CD4-positive, alpha-beta T cell treated with Interleukin-15 for 4 hours (primary cell): ENCODE results near the gene SLC25A4.
"Not testable (repeated sequence)": the region's sequence is repeated elsewhere in the genome, so short reads cannot be mapped to it uniquely, and the experiment has no call there.

Experiments used
- DNase-seq: peaks from one replicate; pipeline ENCODE4 v3.0.0-alpha.2; 2020; ENCODE audit warnings: low spot score

SLC25A4 gene

DNA sequence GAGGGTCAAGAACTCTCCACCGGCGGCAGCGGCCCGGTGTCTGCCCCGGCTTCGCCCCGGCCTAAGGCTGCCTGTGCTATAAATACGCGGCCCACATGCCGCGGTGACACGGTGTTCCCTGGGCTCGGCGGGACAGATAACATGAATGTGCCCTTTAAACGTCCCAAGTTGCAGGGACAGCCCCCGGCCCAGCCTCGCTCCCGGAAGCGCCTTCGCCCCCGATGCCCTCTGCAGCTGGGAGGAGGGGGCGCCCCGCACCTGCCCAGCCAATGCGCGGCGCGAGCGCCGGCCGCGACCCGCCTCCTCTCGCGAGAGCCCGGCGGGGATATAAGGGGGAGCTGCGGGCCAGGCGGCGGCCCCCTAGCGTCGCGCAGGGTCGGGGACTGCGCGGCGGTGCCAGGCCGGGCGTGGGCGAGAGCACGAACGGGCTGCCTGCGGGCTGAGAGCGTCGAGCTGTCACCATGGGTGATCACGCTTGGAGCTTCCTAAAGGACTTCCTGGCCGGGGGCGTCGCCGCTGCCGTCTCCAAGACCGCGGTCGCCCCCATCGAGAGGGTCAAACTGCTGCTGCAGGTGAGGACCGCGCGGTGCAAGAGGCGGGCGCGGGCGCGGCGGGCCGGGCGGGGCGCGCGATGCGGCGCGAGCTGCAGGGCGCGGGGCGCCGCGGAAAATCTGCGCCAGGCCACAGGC lies at the start of gene SLC25A4:
Gene SLC25A4 (plus strand): TSS at position 355 of the 689 bp plus-strand sequence. CDS start 107 bp downstream, at position 462.
- peak; percentile 88 for DNase-seq

DNA sequence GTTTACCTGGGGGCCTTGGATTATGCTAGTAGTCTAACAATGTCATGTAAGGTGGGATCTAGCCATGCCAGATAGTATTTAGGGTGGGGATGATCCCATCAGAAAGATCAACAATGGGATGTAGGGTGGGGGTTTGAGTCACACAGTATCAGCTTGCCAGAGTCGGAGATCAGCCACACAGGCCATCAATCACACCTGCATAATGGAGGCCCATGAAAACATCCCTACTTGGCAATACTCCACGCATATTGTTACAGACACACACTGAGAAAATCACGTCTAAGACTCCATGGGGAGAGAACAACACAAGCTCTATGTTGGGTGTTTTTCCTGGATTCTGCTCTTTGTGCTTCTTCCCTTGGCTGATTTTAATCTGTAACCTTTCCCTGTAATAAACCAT lies 49.5 kb upstream of the SLC25A4 start:
- DNase-seq = no peak

DNA sequence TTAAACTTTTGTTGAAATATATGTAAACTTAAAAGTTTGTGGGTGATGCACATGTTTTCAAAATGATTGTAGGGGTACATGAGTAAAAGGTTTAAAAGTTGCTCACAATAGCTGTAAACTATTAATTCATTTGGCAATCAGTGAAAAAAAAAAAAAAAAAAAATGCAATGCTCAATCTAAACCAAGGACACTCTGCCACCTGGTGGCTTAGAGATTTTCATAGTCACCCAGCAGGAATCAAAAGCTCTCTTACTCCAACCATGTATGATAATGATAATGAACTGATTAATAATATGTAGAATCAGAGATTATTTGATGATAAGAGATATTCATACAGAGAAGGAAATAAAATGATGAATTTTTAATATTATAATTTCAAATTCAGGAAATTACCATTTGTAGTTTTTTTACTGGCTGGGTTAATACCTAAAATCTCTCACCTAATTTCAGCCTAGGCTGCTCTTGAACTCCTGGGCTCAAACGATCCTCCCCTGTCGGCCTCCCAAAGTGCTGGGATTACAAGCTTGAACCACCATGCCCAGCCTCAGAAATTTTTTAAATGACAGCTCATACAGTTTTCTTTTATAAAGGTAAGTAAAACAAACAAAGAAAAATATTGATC lies 46.9 kb upstream of the SLC25A4 start:
- peak; percentile 7 for DNase-seq

DNA sequence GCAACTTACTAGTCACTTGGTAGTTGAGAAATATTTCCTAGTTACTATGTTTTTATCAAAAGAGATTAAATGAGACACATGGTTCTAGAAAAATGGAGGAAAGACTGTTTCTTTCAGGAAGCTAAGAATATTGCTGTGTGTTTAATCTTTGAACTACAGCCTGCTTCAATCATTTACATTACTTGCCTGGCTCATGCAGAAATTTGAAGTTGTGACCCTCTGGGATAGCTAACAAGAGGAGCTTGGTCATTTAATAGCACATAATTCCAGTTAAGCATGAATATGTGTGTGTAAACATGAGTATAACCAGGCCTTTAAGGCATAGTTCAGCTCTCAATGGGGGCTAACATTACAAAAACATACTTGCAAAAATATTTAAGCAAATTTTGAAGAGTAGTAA lies 44.6 kb upstream of the SLC25A4 start:
- no peak for DNase-seq

DNA sequence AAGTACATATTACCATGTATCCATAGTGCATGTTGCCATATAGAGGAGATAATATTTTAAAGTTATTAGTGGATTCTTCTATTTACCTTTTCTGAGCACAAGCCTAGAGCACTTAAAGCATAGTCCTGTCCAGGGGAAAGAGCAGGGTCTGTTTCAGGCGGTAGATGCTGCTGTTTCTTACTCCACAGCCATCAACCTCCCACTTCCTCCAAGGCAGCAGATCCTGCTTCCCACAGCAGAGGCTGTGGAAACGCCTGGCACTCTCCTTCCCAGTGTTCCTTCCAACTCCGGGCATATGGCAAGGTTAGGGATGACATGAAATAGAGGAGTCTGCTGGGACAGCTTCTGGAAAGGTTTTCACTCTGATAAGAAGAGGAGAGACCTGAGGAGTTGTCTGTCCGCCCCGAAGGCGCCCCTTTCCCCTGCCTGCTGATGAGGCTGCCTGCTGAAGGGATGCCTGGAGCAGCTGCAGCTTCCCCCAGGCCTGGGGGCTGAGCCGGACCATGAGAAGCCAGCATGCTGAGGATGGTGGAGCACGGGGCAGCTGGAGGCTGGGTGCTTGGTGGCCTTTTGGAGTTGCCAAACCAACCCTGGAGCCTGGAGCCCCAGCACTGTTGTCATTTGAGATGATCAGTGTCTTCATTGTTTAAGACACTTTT lies 43.9 kb upstream of the SLC25A4 start:
- no peak for DNase-seq

DNA sequence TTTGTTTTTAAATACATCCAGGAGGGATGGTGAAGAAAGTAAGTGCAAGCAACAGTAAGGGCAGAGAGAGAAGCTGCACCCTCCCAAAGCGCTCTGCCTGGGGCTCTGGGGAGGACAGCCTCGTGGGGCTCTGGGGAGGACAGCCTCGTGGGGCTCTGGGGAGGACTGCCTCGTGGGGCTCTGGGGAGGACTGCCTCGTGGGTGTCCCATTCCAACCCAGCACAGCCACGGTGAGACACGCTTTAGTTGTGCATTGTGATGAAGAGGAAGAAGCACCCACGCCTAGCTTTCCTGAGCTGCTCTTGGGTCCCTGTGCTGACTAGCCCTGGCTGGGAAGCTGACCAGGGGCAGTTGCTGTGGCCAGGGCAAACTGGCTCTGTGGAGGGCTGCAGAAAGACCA lies 43.1 kb upstream of the SLC25A4 start:
- no peak for DNase-seq

DNA sequence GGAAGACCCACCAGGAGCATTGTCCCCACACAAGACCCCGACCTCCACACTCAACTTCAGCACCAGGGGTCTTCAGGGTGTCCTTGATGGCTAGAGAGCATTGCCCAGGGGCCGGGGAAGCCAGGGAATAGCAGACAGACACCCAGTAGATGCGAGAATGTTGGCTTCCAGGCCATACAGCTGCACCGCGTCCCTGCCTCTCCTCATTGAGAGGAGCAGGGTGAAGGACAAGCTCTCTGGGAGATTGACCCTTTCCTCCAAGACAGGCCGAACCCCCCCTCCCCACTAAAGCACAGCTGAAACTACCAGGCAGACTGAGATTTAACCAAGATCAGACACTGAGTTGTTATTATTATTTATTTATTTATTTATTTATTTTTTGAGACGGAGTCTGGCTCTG lies 42.6 kb upstream of the SLC25A4 start:
- no peak for DNase-seq

DNA sequence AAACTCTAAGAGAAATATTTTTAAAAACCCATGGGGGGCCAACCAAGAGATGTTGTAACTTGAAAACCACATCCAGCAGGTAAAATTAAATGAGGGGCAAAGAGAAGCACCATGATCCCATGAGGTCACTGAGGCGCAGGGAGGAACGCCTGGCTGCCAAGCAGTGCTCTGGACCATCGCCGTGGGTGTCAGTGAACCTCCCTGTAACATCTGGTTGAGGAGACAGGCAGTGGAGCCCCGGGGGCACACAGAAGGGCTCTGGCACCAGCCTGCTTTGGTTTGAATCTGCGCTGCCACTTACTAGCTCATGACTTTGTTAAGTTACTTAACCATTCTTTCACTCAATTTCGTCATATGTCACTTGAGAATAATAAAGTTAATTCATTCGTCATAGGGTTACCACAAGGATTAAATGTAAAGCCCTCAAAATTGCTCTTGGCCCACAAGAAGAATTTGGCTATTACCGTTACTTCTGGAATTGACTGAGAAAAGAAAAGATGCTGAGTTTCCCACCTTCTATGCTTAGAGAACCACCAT lies 41.6 kb upstream of the SLC25A4 start:
- DNase-seq = no peak

DNA sequence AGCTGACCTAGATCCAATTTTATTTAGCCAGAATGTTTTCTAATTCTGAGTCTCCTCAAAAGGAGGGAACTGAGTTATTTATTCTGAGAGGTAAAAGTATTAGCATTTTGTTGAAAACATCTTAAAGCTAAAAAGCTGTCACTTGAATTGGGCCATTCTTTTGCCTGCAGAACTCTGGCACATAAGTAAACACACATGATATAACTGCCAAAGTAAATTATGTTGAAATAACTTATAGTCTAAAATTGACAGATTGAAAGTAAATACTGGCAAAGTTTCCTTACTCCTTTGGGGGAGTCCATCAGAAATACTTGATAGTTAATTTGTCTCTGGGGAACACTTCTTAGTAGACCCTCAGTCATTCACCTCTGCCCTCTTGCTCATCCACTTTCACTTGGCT lies 38.3 kb upstream of the SLC25A4 start:
- DNase-seq = no peak

DNA sequence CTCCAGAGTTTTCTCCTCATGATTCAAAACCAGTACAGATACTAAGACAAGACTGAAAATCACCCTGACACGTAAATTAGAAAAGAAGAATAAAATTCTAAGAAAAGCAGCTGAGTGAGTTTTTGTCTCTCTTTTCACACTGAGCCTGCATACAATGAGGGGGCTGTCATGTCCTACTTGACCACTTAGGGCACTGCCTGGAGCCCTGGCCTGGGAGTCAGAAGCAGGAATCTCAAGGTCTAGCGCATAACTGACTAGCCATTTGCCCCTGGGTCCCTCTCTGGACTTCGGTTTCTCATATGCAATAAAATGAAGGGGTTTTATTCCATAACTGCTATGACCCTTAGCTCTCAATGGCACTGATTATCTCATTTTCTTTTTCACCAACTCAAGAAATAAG lies 36.7 kb upstream of the SLC25A4 start:
- DNase-seq = no peak

DNA sequence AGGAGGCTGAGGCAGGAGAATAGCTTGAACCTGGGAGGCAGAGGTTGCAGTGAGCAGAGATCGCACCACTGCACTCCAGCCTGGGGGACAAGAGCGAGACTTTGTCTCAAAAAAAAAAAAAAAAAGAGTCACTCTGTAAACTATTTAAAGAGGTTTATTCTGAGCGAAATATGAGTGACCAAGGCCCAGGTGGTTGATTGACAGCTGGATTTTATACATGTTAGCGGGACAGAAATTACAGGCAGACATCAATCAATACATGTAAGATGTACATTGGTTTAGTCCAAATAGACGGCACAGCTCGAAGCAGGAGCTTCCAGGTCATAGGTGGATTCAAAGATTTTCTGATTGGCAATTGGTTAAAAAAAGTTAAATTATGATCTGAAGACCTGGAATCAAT lies 35.5 kb upstream of the SLC25A4 start:
- DNase-seq = not testable (repeated sequence)

DNA sequence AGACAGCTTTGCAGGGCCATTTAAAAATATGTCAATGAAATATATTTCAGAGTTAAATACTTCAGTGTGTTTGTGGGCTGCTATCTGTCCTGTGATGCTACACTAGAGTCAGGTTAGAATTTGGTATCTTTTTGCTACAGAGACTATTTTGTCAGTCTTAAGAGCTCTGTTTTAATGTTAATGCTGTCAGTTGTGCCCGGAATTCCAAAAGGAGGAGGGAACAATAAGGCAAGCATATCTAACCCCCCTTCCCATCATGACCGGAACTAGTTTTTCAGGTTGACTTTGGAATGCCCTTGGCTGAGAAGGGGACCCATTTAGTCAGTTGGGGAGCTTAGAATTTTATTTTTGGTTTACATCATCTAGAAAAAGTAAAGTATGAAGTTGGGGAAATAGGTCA lies 34.9 kb upstream of the SLC25A4 start:
- no peak for DNase-seq

DNA sequence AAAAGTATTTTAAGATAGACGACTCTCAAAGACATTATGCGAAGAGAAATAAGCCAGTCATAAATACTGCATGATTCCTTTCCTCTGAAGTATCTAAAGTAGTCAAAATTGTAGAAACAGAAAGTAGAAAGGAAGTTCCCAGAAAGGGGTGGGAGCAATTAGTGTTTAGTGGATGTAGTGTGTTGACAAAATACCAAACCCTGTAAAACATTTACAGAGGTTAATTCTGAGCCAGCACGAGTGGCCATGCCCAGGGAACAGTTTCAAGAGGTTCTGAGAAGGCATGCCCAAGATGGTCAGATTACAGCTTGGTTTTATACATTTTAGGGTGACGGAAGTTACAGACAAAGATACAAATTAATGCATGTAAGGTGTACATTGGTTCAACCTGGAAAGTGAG lies 34.4 kb upstream of the SLC25A4 start:
- DNase-seq = no peak

DNA sequence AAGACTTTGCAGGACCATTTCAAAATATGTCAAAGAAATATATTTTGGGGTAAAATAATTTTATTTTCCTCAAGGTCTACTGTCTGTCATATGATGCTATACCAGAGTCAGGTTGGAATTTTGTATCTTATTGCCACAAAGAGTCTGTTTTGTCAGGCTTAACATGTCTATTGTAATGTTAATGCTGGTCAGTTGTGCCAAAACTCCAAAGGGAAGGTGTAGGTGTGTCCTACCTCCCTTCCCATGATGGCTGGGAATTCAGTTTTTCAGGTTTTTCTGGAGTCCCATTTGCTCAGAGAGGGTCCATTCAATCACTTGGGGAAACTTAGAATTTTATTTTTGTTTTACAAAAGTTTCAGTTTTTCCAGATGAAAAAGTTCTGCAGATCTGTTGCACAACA lies 33.3 kb upstream of the SLC25A4 start:
- DNase-seq = no peak

DNA sequence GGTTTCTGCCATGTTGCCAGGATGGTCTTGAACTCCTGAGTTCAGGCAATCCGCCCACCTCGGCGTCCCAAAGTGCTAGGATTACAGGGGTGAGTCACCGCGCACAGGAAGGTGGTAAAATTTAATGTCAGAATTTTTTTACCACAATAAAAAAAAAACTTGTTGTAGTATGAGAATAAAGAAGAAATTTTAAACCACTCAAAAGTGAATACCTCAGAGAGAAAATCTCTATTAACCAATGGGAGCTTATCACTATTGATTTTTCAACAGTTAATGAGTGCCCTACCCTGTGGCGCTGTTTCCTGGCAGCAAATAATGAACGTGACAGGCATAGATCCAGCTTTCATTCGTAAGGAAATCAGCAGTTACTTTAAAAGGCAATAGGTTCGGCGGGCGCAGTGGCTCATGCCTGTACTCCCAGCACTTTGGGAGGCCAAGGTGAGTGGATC lies 32.7 kb upstream of the SLC25A4 start:
- no peak for DNase-seq

DNA sequence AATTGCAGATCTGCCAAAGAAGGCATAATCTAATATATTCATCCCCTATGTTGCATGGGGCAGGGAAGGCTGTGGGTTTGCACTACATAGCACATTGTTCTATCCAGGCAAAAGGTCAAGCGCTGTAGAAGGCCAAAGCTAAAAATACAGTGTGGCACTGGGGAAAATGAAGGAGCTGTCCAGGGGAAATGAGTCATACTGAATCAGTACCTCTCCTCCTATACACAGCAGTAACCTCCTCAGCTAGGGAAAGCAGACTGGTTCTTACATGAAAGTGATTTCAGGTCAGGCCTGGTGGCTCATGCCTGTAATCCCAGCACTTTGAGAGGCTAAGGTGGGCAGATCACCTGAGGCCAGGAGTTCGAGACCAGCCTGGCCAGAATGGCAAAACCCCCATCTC lies 31.0 kb upstream of the SLC25A4 start:
- DNase-seq = no peak

DNA sequence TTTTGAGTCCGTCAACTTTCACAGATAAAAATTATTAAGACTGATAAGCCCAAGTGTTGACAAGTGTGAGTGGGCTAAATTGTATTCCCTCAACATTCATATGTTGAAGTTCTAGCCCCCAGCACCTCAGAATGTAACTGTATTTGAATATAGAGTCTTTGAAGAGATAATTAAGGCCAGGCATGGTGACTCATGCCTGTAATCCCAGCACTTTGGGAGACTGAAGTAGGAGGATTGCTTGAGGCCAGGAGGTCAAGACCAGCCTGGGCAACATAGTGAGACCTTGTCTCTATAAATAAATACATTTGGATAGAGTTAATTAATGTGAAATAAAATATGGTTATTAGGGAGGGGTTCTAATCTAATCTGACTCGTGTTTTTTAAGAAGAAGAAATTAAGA lies 29.7 kb upstream of the SLC25A4 start:
- no peak for DNase-seq

DNA sequence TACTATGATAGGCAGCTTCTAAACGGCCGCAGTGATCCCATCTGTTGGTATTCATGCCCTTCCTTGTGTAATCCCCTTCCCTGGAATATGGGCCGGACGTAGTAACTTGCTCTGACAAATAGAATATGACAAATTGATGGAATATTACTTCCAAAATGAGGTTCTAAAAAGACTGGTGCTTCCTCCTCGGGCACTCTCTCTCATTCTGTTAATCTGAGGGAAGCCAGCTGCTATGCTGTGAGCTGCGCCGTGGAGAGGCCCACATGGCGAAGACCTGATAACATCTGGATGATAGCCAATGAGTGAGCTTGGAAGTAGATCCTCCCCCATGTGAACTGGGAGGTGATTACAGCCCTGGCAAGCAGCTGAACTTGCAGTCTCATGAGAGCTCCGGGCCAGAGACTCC lies 27.2 kb upstream of the SLC25A4 start:
- no peak for DNase-seq

DNA sequence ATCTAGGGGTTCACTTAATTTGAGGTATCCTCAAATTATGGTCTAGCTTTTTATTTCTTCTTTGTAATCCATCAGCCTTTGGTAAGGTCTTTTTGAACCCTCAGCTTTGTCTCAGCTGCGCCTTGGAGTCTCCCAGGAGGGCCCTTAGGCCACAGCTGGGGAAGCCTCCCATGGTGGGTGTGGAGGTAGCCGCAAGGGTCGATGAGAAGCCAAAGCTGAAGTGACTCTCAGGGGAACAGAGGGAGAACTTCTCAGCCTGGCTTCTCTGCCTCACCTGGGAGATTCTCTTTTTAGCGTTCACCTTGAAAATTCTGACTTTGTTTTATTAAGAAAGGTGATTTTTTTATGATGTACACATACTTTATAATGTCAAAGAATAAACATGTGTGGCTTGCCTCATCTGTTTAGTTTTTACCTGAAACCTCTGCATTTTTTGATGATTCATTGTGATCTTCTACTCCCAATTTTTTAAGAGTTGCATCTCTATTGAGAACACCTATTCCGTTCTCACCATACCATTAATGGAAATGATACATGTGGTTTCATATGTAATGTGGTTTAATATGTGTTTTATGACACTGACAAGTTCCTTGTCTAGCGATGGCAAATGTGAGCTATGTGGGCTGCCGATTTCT lies 25.6 kb upstream of the SLC25A4 start:
- no peak for DNase-seq

DNA sequence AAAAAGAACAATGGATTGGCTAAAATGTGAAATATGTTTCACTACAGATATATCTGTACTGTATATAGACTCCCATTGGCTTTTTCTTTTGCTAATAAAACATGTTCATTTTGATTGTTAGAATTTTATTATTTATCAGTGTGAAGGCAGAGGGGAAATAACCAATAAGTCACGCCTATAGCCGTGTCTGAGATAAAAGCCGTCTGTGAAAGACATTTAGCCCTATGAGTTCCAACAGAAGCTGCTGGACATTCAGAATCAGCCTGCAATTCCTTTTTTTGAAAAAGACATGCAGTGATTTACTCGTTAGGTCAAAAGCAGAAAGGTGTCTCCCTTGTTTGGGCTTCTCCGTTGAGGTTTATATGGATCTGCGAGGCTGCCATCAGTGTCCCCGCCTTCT lies 24.2 kb upstream of the SLC25A4 start:
- no peak for DNase-seq

DNA sequence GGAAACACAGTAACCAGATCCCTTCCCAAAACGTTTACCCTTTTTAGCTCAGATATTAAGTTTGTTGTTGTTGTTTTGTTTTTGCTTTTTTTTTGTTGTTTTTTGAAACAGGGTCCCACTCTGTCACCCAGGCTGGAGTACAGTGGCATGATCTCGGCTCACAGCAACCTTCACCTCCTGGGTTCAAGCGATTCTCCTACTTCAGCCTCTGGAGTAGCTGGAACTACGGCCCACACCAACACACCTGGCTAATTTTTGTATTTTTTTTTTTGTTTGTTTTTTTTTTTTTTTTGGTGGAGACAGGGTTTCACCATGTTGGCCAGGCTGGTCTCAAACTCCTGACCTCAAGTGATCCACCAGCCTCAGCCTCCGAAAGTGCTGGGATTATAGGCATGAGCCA lies 23.6 kb upstream of the SLC25A4 start:
- not testable (repeated sequence) for DNase-seq

DNA sequence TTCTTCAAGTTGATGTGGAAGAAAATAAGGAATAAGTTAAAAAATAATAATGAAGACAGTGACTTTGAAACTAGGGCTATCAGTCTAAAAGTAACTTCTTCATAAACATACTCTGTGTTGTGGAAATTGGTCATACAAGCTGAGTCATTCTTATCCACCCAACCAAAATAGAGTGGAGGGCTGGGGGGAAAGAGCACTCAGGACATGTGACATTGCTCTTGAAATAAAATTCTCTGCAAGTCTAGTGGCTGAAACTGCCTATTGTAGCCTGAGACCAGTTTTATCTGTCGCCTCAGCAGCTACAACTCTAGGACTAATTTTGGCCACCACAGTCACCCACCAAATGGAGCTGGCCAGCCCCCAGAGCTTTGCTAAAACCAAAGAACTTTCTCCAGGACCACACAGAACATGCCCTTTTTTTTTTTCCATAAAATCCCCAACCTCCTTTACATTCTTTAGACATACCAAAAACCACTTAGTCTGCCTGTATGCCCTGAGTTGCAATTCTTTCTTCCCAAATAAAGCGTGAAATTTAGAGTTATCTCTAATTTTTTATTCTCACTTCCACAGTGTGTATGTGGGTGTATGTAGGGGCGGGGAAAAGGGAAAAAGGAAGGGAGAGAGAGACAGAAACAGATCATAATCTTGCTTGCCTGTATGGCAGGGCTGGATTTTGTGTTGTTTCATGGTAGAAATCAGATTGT lies 23.0 kb upstream of the SLC25A4 start:
- DNase-seq = no peak
